Stimulated activated CD8-positive, alpha-beta memory T cell treated with anti-CD3 and anti-CD28 coated beads, Interleukin-15, amount 100 ng/mL, for 48 hours (primary cell): ENCODE results near the gene MAGEA9B.
"Not testable (repeated sequence)": the region's sequence is repeated elsewhere in the genome, so short reads cannot be mapped to it uniquely, and the experiment has no call there.

Source experiments
- DNase-seq, 2 donors: peaks; one replicate each; pipeline ENCODE4 v3.0.0-alpha.2; 2020; ENCODE audit warnings: low read depth in 2 of 2

MAGEA9B gene

GRCh38 chrX:149587359-149587758 is at the start of gene MAGEA9B:
Gene MAGEA9B (minus strand): TSS chrX:149587459. CDS start chrX:149583179, 4,280 bp downstream.
- not testable (repeated sequence) for DNase-seq

- DNase-seq, result no peak
These were observed 46.3 kb upstream of the MAGEA9B start for GRCh38 chrX:149633511-149633910.

- DNase-seq, result peak; percentile 63 to 64
These were observed 44.2 kb upstream of the MAGEA9B start, which contains the start of gene TMEM185A for GRCh38 chrX:149631234-149632165. Gene TMEM185A (minus strand): TSS chrX:149631792. CDS start chrX:149631580, 212 bp downstream.

GRCh38 chrX:149630681-149631233 is 43.5 kb upstream of the MAGEA9B start:
- no peak for DNase-seq

GRCh38 chrX:149629730-149630387 is 42.6 kb upstream of the MAGEA9B start:
- DNase-seq, result no peak

- no peak for DNase-seq
These were observed 41.5 kb upstream of the MAGEA9B start for GRCh38 chrX:149628768-149629167.

GRCh38 chrX:149628280-149628679 is 41.0 kb upstream of the MAGEA9B start:
- DNase-seq, result no peak

- DNase-seq, result not testable (repeated sequence)
These were observed 39.6 kb upstream of the MAGEA9B start for GRCh38 chrX:149626829-149627228.

GRCh38 chrX:149619662-149620061 is 32.4 kb upstream of the MAGEA9B start:
- DNase-seq, result not testable (repeated sequence)

- DNase-seq, result no peak
These were observed 31.6 kb upstream of the MAGEA9B start for GRCh38 chrX:149618871-149619270.

- DNase-seq, result no peak
These were observed 24.4 kb upstream of the MAGEA9B start for GRCh38 chrX:149611623-149612175.

GRCh38 chrX:149610511-149610910 is 23.3 kb upstream of the MAGEA9B start:
- no peak for DNase-seq

GRCh38 chrX:149607699-149608098 is 20.4 kb upstream of the MAGEA9B start:
- DNase-seq, result no peak

- not testable (repeated sequence) for DNase-seq
These were observed 18.1 kb upstream of the MAGEA9B start for GRCh38 chrX:149605248-149605885.

GRCh38 chrX:149598603-149599002 is 11.3 kb upstream of the MAGEA9B start:
- not testable (repeated sequence) for DNase-seq

- DNase-seq, result not testable (repeated sequence)
These were observed 8.7 kb upstream of the MAGEA9B start for GRCh38 chrX:149595943-149596342.

GRCh38 chrX:149595214-149595613 is 8.0 kb upstream of the MAGEA9B start, which contains the start of gene HSFX2:
Gene HSFX2 (minus strand): TSS chrX:149595314. CDS start chrX:149594700, 614 bp downstream.
- DNase-seq, result not testable (repeated sequence)

GRCh38 chrX:149590993-149591392 is 3.7 kb upstream of the MAGEA9B start:
- DNase-seq, result not testable (repeated sequence)

GRCh38 chrX:149585631-149586030 is 1.6 kb downstream of the MAGEA9B start:
- not testable (repeated sequence) for DNase-seq

- not testable (repeated sequence) for DNase-seq
These were observed 13.8 kb downstream of the MAGEA9B start for GRCh38 chrX:149573456-149573855.

- DNase-seq, result no peak
These were observed 14.5 kb downstream of the MAGEA9B start for GRCh38 chrX:149572743-149573142.
